Vein endothelial cell (primary cell): ENCODE results near the gene XRN2. TPM values are rescaled to one million over a fixed set of nuclear protein-coding genes. Genes with fewer than 3 reads are reported as not detected.

ENCODE experiments used
- small RNA-seq: library from RNA; depleted of rRNA; stranded (forward); fragments of <200 nt; gene quantifications from one replicate; pipeline ENCODE3, GENCODE V24; 2012
- total RNA-seq: library from RNA; depleted of rRNA; stranded (reverse); fragments of >200 nt; gene quantifications from 2 replicates; pipeline ENCODE4 v1.2.3, GENCODE V29; 2012

Gene XRN2
- total RNA-seq = 82.6 and 100 TPM in 2 replicates

GRCh38 chr20:21303061-21303871 is at the start of gene XRN2:
XRN2 (plus strand) TSS chr20:21303331; CDS start chr20:21303399, 68 bp downstream.

GRCh38 chr20:21397341-21398108 is 94.4 kb downstream of the XRN2 start, which contains the start of gene NKX2-4:
NKX2-4 (minus strand) TSS chr20:21397526; CDS start chr20:21397399, 127 bp downstream.

Small RNA genes within 50 kb of the gene (small RNA-seq; reads per million reads assigned to genes)
- not detected for gene RN7SKP140

Other genes with a start within 250 kb of the XRN2 start
- gene LINC00237, start 197.0 kb upstream of the XRN2 start, total RNA-seq = not detected in 2 replicates
- gene KIZ, start 177.2 kb upstream of the XRN2 start, total RNA-seq = 5.9 and 7.2 TPM in 2 replicates
- gene NKX2-4, start 94.2 kb downstream of the XRN2 start, total RNA-seq = not detected in 2 replicates
- not detected in 2 replicates for gene NKX2-2, start 210.7 kb downstream of the XRN2 start, total RNA-seq